Testis (tissue), 2 donors: ENCODE data around the gene LRRFIP2.

Source experiments
- CTCF ChIP-seq, 3 experiments: fragments of 450-650 bp in 2 of 3; fragments of 200-600 bp in 1 of 3; sonication (generic) in 1 of 3; IDR thresholded peaks; one replicate each; pipeline ENCODE4 v1.5.1; 2016 to 2019; ENCODE audit warnings: antibody characterized with exemption in 3 of 3, mild to moderate bottlenecking in 2 of 3, moderate library complexity in 1 of 3
- POLR2A ChIP-seq: fragments of 450-650 bp; IDR thresholded peaks from one replicate; pipeline ENCODE4 v1.6.1; 2017; ENCODE audit warnings: antibody characterized with exemption, mild to moderate bottlenecking, moderate library complexity

- TF ChIP-seq POLR2A (no peak), CTCF (IDR thresholded peaks at IDR 0.05) (peak in 2 of 3 experiments; percentile 15 to 29)
Observed at GRCh38 chr3:37024092-37024491, 150.3 kb downstream of the LRRFIP2 start.
